Ovary (tissue), 9 donors: ENCODE results near the gene CD1E. TPM values are rescaled to one million over a fixed set of nuclear protein-coding genes. Genes with fewer than 3 reads are reported as not detected.

Experiments
- DNase-seq, 5 donors: peaks; one replicate each; pipeline ENCODE4 v3.0.0-alpha.2; 2019 to 2020
- H3K27ac ChIP-seq, 2 donors: fragments of 200-600 bp; one replicate each; pipeline versions ENCODE4 v1.5.1 to v1.8.0; 2019 to 2022
- H3K27me3 ChIP-seq: fragments of 200-600 bp; one replicate; pipeline ENCODE4 v1.8.0; 2022
- H3K36me3 ChIP-seq: fragments of 200-600 bp; sonication (generic); one replicate; pipeline ENCODE4 v1.5.1; 2019
- H3K4me1 ChIP-seq: one replicate; pipeline ENCODE4 v1.8.1; 2013; ENCODE audit warnings: mild to moderate bottlenecking, moderate library complexity; ENCODE audit not compliant: insufficient read depth
- H3K4me3 ChIP-seq: fragments of 200-600 bp; sonication (generic); one replicate; pipeline ENCODE4 v1.5.1; 2017
- H3K9me3 ChIP-seq, 2 donors: fragments of 200-600 bp in 1 of 2; sonication (generic) in 1 of 2; one replicate each; pipeline versions ENCODE4 v1.5.1 to v1.8.1; 2013 to 2019; ENCODE audit warnings: mild to moderate bottlenecking in 1 of 2, moderate library complexity in 1 of 2
- CTCF ChIP-seq, 3 donors: fragments of 450-650 bp in 2 of 3; fragments of 200-600 bp in 1 of 3; IDR thresholded peaks; one replicate each; pipeline versions ENCODE4 v1.5.1 to v1.8.0; 2016 to 2022; ENCODE audit warnings: antibody characterized with exemption in 3 of 3, mild to moderate bottlenecking in 1 of 3
- EP300 ChIP-seq: sonication (generic); formaldehyde crosslinking; IDR thresholded peaks from one replicate; pipeline ENCODE4 v1.6.1; 2017; ENCODE audit warnings: antibody characterized with exemption
- POLR2A ChIP-seq: fragments of 450-650 bp; IDR thresholded peaks from one replicate; pipeline ENCODE4 v1.6.1; 2017; ENCODE audit warnings: antibody characterized with exemption, mild to moderate bottlenecking, moderate library complexity
- WGBS, 3 donors: extraction: QIAGEN DNeasy Blood & Tissue Kit in 1 of 3; methylation state at CpG; one replicate each; pipeline versions ENCODE4 v1.1.5 to v1.1.7; 2013 to 2017; 5-methylcytosine and 5-hydroxymethylcytosine counted together
- intact Hi-C, 4 donors: fragments of 100-400 bp; cut with DNase I; formaldehyde crosslinking; loops; one replicate each; pipeline versions ENCODE4 v1.11.0 to v1.15.1; 2022 to 2023
- polyA plus RNA-seq, 2 donors: library from polyadenylated mRNA; stranded (reverse); fragments of 200-250 nt in 1 of 2; fragments of 350-450 nt in 1 of 2; fragmentation: Illumina TruSeq in 1 of 2; extraction: RNeasy Lipid Tissue Mini Kit (QIAGEN cat#74804) in 1 of 2; gene quantifications; one replicate each; pipeline ENCODE4 v1.2.3, GENCODE V29; 2013 to 2014
- total RNA-seq, 7 donors: library from RNA; depleted of rRNA in 2 of 7; stranded (reverse); fragments of >200 nt in 2 of 7; fragmentation: NEBNext Ultra II Directional in 3 of 7; extraction: Animal tissue kit (Norgen Biotek cat#: 25700) in 3 of 7; gene quantifications; one replicate each; pipeline versions ENCODE4 v1.1.0 to v1.2.4, GENCODE V29; 2016 to 2023
- donor health status: DM: no; HTN: no; CAD: no; lungs with moderate emphysema.
- donor health status: DM: no; HTN: no; CAD: no.
- donor health status: Bipolar disorder and iron deficiency.
- donor health status: DM: yes; HTN: yes; CAD: no.
- donor health status: DM: no; HTN: no; CAD: no.
- donor health status: DM: yes; HTN: yes; CAD: no.

The CD1E gene
- total and polyA plus RNA-seq, 9 donors: 0.23 to 2.5 TPM; not detected in 7

DNA sequence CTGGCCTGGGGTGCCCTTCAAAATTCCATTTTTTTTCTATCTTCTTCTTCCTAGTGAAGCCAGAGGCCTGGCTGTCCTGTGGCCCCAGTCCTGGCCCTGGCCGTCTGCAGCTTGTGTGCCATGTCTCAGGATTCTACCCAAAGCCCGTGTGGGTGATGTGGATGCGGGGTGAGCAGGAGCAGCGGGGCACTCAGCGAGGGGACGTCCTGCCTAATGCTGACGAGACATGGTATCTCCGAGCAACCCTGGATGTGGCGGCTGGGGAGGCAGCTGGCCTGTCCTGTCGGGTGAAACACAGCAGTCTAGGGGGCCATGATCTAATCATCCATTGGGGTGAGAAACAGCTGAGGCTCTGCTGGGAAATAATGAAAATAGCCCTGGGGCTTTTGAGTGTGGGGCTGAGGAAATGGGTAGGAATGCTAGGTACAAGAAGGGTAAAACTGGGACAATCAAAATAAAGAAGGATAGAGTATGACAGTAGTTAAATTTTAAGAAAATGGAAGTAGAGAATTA lies 2.1 kb downstream of the CD1E start:
- Histone ChIP-seq H3K9me3 (no peaks in the 10 kb centered on the region), H3K4me3 (no peak overlapping the region), H3K4me1 (no peaks in the 10 kb centered on the region), H3K36me3 (no peaks in the 10 kb centered on the region), H3K27ac (no peak overlapping the region), H3K27me3 (no peaks in the 10 kb centered on the region)
- TF ChIP-seq POLR2A: no peak
- WGBS, 3 donors: 89 to 92% (median 90%) methylated on average over 10 of the region's 10 CpGs
- no peak for DNase-seq
- intact Hi-C loops: no loop called here

DNA sequence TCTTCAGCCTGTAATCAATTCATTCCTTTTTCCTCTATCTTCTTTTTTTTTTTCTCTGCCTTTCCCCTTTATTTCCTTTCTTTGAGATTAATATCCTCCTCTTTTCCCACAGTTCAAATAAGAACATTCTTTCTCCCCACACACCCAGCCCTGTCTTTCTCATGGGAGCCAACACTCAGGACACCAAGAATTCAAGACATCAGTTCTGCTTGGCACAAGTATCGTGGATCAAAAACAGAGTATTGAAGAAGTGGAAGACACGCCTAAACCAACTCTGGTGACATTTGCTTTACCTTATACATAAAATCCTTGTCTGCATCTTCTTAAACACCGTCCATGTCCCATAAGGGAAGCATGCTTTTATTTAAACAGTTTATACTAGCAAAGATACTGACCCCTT lies 2.9 kb downstream of the CD1E start:
- WGBS, 3 donors: 65 to 82% (median 81%) methylated on average over 3 of the region's 3 CpGs
- no peaks in the 10 kb centered on the region for H3K27me3 ChIP-seq
- DNase-seq: no peak
- H3K27ac ChIP-seq: no peak overlapping the region
- H3K4me1 ChIP-seq: no peaks in the 10 kb centered on the region
- no peaks in the 10 kb centered on the region for H3K9me3 ChIP-seq
- H3K36me3 ChIP-seq: no peaks in the 10 kb centered on the region
- intact Hi-C loops: no loop called here
- TF ChIP-seq POLR2A (no peak), CTCF (IDR thresholded peaks at IDR 0.05) (no peak), EP300 (no peak)
- H3K4me3 ChIP-seq: no peak overlapping the region

DNA sequence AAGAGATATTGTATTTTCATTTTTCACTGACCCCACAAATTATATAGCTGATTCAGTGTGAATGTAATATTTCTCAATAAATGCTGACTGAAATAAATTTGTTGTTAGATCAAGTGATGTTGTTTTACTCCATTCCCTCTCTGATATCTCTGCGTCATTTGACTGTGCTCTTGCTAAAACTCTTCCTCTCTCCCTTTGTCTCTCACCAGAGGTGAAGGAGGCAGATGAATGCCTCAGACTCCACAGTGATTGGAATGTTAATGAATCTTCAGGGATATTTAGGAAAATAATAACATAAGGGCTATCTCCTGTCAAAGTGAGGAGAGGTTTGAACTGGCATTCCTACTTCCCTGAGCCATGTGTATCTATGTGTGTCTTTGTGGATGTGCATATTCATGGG lies 3.7 kb downstream of the CD1E start:
- 70 to 87% (median 86%) methylated on average over 1 of the region's 1 CpG for WGBS, 3 donors

DNA sequence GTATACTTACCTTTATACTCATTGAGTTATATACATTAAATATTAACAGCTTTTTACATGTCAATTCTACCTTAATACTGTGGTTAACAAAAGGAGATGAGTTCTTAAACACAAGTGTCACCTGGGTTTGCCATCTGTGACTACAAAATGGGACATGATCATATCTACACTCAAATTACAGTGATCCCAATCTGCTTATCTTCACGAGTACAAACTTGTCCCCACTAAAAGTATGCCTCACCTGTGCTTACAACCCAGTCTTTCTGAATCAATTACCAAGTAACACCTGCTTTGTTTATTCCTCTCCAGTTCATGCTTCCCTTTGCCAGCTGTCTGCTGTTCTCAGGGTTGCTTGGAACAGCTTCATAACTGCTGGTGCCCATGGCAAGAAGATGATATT lies 8.8 kb downstream of the CD1E start:
- WGBS, 3 donors: 37 to 53% (median 38%) methylated on average over 1 of the region's 1 CpG

More for the DNA sequence above, 3.7 kb downstream of the CD1E start:
- Histone ChIP-seq H3K4me1 (no peaks in the 10 kb centered on the region), H3K9me3 (no peaks in the 10 kb centered on the region), H3K4me3 (no peak overlapping the region), H3K36me3 (no peaks in the 10 kb centered on the region), H3K27ac (no peak overlapping the region), H3K27me3 (no peaks in the 10 kb centered on the region)
- intact Hi-C loops: no loop called here
- no peak for DNase-seq
- TF ChIP-seq EP300 (no peak), POLR2A (no peak), CTCF (IDR thresholded peaks at IDR 0.05) (no peak)

More for the DNA sequence above, 8.8 kb downstream of the CD1E start:
- no peaks in the 10 kb centered on the region for H3K27me3 ChIP-seq
- intact Hi-C loops: no loop called here
- H3K9me3 ChIP-seq: no peaks in the 10 kb centered on the region
- no peaks in the 10 kb centered on the region for H3K4me1 ChIP-seq
- H3K27ac ChIP-seq: no peak overlapping the region
- no peak for DNase-seq
- H3K4me3 ChIP-seq: no peak overlapping the region
- H3K36me3 ChIP-seq: no peaks in the 10 kb centered on the region
- TF ChIP-seq POLR2A: no peak
- no peak for TF ChIP-seq EP300
- no peak for TF ChIP-seq CTCF (IDR thresholded peaks at IDR 0.05)
